GM12878 (cell line): ENCODE data around the gene SGF29. TPM values are rescaled to one million over a fixed set of nuclear protein-coding genes. Genes with fewer than 3 reads are reported as not detected.

Source experiments
- BHLHE40 ChIP-seq, 2 experiments: fragments of 450-650 bp in 1 of 2; IDR thresholded peaks; 2 replicates each; pipeline ENCODE4 v1.6.1; 2011 to 2017; ENCODE audit warnings: low read depth in 2 of 2, borderline replicate concordance in 1 of 2, improper control_type of control experiment in 1 of 2, low read length in 1 of 2, mild to moderate bottlenecking in 1 of 2
- RAD21 ChIP-seq: IDR thresholded peaks from 2 replicates; pipeline ENCODE4 v1.6.1; 2011; ENCODE audit warnings: mild to moderate bottlenecking, low read depth, low read length, moderate library complexity; ENCODE audit not compliant: insufficient read depth
- RELA ChIP-seq: fragments of 450-650 bp; IDR thresholded peaks from 2 replicates; pipeline ENCODE4 v1.8.0; 2014; ENCODE audit warnings: borderline replicate concordance; ENCODE audit not compliant: partially characterized antibody
- TARDBP ChIP-seq: IDR thresholded peaks from 2 replicates; pipeline ENCODE4 v1.6.1; 2016; ENCODE audit warnings: borderline replicate concordance
- WRNIP1 ChIP-seq: IDR thresholded peaks from 2 replicates; pipeline ENCODE4 v1.6.1; 2011; ENCODE audit warnings: low read depth, low read length, improper control_type of control experiment, borderline replicate concordance
- ZNF384 ChIP-seq: IDR thresholded peaks from 2 replicates; pipeline ENCODE4 v1.6.1; 2012; ENCODE audit warnings: low read depth, mild to moderate bottlenecking, low read length, improper control_type of control experiment, borderline replicate concordance
- polyA plus RNA-seq, 11 experiments: library from polyadenylated mRNA; depleted of rRNA in 4 of 11; unstranded in 6 of 11; stranded (reverse) in 5 of 11; fragments of >200 nt; fragmentation: Nextera tagmentation in 4 of 11; fragmentation: Illumina TruSeq in 1 of 11; extraction: Ambion mirVana in 4 of 11; extraction: Trizol in 1 of 11; gene quantifications; 1 replicate in 1 of 11; 2 replicates in 10 of 11; pipeline versions ENCODE4 v1.2.1 to v1.2.3, GENCODE V29; 2011 to 2016; ENCODE audit warnings: inconsistent platforms in 2 of 11, missing spikeins in 2 of 11, low read depth in 1 of 11
- total RNA-seq, 4 experiments: library from RNA; depleted of rRNA in 3 of 4; stranded (reverse); fragments of >200 nt in 3 of 4; fragmentation: Illumina TruSeq in 1 of 4; extraction: Trizol in 1 of 4; gene quantifications; 2 replicates each; pipeline versions ENCODE4 v1.2.1 to v1.2.3, GENCODE V29; 2013 to 2021
- TF ChIP-seq, protein P1 (sequence below): IDR thresholded peaks from 2 replicates; pipeline ENCODE4 v1.6.1; 2012; ENCODE audit warnings: mild to moderate bottlenecking, low read depth, low read length
- TF ChIP-seq, protein P2 (sequence below): fragments of 450-650 bp; IDR thresholded peaks from 2 replicates; pipeline ENCODE4 v1.6.1; 2017; ENCODE audit warnings: borderline replicate concordance
- TF ChIP-seq, protein P3 (sequence below): IDR thresholded peaks from 2 replicates; pipeline ENCODE4 v1.6.1; 2012; ENCODE audit warnings: low read length, inconsistent platforms

SGF29 gene
- total and polyA plus RNA-seq, 10 of the 15 experiments (the other 5 are each of a cell fraction or from before 2014, with no cell fraction given), result 2.2 to 20.1 (median 12.3) TPM

DNA sequence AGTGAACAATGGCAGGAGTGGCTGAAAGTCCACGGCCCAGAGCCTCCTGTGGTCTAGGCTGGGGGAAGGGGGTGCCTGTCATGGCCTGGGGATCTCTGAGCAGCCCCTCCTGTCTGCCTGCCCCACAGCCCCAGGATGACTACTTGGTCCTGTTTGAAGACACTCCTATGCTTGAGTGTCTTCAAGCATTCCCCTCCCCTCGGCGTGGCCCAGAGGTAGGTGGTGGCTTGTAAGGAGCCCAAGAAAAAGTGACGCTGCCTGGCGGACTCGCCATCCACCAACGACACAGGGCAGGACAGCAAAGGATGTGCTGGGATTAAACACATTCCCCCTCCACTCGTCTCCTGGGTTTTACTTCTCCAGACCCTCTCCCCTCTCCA lies 50.5 kb downstream of the SGF29 start (continued):
- TF ChIP-seq, protein P1, sequence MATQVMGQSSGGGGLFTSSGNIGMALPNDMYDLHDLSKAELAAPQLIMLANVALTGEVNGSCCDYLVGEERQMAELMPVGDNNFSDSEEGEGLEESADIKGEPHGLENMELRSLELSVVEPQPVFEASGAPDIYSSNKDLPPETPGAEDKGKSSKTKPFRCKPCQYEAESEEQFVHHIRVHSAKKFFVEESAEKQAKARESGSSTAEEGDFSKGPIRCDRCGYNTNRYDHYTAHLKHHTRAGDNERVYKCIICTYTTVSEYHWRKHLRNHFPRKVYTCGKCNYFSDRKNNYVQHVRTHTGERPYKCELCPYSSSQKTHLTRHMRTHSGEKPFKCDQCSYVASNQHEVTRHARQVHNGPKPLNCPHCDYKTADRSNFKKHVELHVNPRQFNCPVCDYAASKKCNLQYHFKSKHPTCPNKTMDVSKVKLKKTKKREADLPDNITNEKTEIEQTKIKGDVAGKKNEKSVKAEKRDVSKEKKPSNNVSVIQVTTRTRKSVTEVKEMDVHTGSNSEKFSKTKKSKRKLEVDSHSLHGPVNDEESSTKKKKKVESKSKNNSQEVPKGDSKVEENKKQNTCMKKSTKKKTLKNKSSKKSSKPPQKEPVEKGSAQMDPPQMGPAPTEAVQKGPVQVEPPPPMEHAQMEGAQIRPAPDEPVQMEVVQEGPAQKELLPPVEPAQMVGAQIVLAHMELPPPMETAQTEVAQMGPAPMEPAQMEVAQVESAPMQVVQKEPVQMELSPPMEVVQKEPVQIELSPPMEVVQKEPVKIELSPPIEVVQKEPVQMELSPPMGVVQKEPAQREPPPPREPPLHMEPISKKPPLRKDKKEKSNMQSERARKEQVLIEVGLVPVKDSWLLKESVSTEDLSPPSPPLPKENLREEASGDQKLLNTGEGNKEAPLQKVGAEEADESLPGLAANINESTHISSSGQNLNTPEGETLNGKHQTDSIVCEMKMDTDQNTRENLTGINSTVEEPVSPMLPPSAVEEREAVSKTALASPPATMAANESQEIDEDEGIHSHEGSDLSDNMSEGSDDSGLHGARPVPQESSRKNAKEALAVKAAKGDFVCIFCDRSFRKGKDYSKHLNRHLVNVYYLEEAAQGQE, result no peak
- no peak for TF ChIP-seq ZNF384
- no peak for TF ChIP-seq RELA
- TF ChIP-seq, protein P2, sequence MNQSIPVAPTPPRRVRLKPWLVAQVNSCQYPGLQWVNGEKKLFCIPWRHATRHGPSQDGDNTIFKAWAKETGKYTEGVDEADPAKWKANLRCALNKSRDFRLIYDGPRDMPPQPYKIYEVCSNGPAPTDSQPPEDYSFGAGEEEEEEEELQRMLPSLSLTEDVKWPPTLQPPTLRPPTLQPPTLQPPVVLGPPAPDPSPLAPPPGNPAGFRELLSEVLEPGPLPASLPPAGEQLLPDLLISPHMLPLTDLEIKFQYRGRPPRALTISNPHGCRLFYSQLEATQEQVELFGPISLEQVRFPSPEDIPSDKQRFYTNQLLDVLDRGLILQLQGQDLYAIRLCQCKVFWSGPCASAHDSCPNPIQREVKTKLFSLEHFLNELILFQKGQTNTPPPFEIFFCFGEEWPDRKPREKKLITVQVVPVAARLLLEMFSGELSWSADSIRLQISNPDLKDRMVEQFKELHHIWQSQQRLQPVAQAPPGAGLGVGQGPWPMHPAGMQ, result no peak
- TF ChIP-seq WRNIP1, result no peak
- no peak for TF ChIP-seq BHLHE40 (IDR thresholded peaks at IDR 0.05; ENCODE audit: borderline replicate concordance in 1 of 2, low read depth in 2 of 2, low read length in 1 of 2)
- TF ChIP-seq RAD21, result no peak
- TF ChIP-seq, protein P3, sequence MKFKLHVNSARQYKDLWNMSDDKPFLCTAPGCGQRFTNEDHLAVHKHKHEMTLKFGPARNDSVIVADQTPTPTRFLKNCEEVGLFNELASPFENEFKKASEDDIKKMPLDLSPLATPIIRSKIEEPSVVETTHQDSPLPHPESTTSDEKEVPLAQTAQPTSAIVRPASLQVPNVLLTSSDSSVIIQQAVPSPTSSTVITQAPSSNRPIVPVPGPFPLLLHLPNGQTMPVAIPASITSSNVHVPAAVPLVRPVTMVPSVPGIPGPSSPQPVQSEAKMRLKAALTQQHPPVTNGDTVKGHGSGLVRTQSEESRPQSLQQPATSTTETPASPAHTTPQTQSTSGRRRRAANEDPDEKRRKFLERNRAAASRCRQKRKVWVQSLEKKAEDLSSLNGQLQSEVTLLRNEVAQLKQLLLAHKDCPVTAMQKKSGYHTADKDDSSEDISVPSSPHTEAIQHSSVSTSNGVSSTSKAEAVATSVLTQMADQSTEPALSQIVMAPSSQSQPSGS, result no peak
- no peak for TF ChIP-seq TARDBP
- TF ChIP-seq, all 136 proteins: peak for 0
